Jurkat, Clone E6-1 (cell line): ENCODE results near the gene SND1.

Source experiments
- DNase-seq: peaks from one replicate; pipeline ENCODE4 v3.0.0-alpha.2; 2011; ENCODE audit warnings: low read depth, low spot score
- H3K4me3 ChIP-seq: 2 replicates; pipeline ENCODE4 v1.5.1; 2011; ENCODE audit warnings: mild to moderate bottlenecking, low read length, control low read depth, moderate library complexity

The SND1 gene

GRCh38 chr7:128006550-128007302 lies 354.7 kb downstream of the SND1 start:
- DNase-seq, result no peak
- no peak overlapping the region for H3K4me3 ChIP-seq

GRCh38 chr7:128007303-128007680 lies 355.3 kb downstream of the SND1 start:
- no peak for DNase-seq
- no peak overlapping the region for H3K4me3 ChIP-seq

- no peak overlapping the region for H3K4me3 ChIP-seq
These were observed 356.1 kb downstream of the SND1 start for GRCh38 chr7:128008141-128008540.

GRCh38 chr7:128008744-128009143 lies 356.8 kb downstream of the SND1 start:
- DNase-seq, result no peak
- H3K4me3 ChIP-seq, result no peak overlapping the region

More at GRCh38 chr7:128008141-128008540, 356.1 kb downstream of the SND1 start:
- no peak for DNase-seq

GRCh38 chr7:128010391-128011127 lies 358.6 kb downstream of the SND1 start:
- DNase-seq, result peak; percentile 5
- H3K4me3 ChIP-seq, result no peak overlapping the region

GRCh38 chr7:128011131-128011661 lies 359.2 kb downstream of the SND1 start:
- no peak for DNase-seq

GRCh38 chr7:128014811-128015210 lies 362.8 kb downstream of the SND1 start:
- no peak for DNase-seq

More at GRCh38 chr7:128011131-128011661, 359.2 kb downstream of the SND1 start:
- no peak overlapping the region for H3K4me3 ChIP-seq

GRCh38 chr7:128017460-128017859 lies 365.5 kb downstream of the SND1 start:
- no peak overlapping the region for H3K4me3 ChIP-seq
- no peak for DNase-seq

More at GRCh38 chr7:128014811-128015210, 362.8 kb downstream of the SND1 start:
- no peak overlapping the region for H3K4me3 ChIP-seq

- no peak for DNase-seq
- H3K4me3 ChIP-seq, result no peak overlapping the region
These were observed 366.2 kb downstream of the SND1 start for GRCh38 chr7:128017862-128018845.

GRCh38 chr7:128019288-128019687 lies 367.3 kb downstream of the SND1 start:
- no peak for DNase-seq
- H3K4me3 ChIP-seq, result no peak overlapping the region

GRCh38 chr7:128020159-128020558 lies 368.2 kb downstream of the SND1 start:
- DNase-seq, result peak; percentile 30
- H3K4me3 ChIP-seq, result no peak overlapping the region

- no peak for DNase-seq
- no peak overlapping the region for H3K4me3 ChIP-seq
These were observed 369.4 kb downstream of the SND1 start for GRCh38 chr7:128021366-128021765.

GRCh38 chr7:128022631-128023532 lies 370.9 kb downstream of the SND1 start:
- H3K4me3 ChIP-seq, result no peak overlapping the region
- DNase-seq, result no peak

- H3K4me3 ChIP-seq, result no peak overlapping the region
- no peak for DNase-seq
These were observed 372.2 kb downstream of the SND1 start for GRCh38 chr7:128024151-128024550.

GRCh38 chr7:128025380-128025779 lies 373.4 kb downstream of the SND1 start:
- H3K4me3 ChIP-seq, result no peak overlapping the region
- no peak for DNase-seq

GRCh38 chr7:128025819-128026218 lies 373.8 kb downstream of the SND1 start:
- no peak for DNase-seq
- H3K4me3 ChIP-seq, result no peak overlapping the region

- no peak for DNase-seq
- H3K4me3 ChIP-seq, result no peak overlapping the region
These were observed 374.6 kb downstream of the SND1 start for GRCh38 chr7:128026551-128026950.

- no peak overlapping the region for H3K4me3 ChIP-seq
- DNase-seq, result no peak
These were observed 375.5 kb downstream of the SND1 start for GRCh38 chr7:128027485-128027980.
